Stimulated activated CD4-positive, alpha-beta T cell treated with anti-CD3 and anti-CD28 coated beads, Interleukin-1b, Interleukin-23, amount 100 ng/mL, for 4 hours (primary cell): ENCODE results near the gene NTN1.
"Not testable (repeated sequence)": the region's sequence is repeated elsewhere in the genome, so short reads cannot be mapped to it uniquely, and the experiment has no call there.

Experiments used
- DNase-seq, 2 donors: peaks; one replicate each; pipeline ENCODE4 v3.0.0-alpha.2; 2020; ENCODE audit warnings: low read depth in 2 of 2

NTN1 gene

DNA sequence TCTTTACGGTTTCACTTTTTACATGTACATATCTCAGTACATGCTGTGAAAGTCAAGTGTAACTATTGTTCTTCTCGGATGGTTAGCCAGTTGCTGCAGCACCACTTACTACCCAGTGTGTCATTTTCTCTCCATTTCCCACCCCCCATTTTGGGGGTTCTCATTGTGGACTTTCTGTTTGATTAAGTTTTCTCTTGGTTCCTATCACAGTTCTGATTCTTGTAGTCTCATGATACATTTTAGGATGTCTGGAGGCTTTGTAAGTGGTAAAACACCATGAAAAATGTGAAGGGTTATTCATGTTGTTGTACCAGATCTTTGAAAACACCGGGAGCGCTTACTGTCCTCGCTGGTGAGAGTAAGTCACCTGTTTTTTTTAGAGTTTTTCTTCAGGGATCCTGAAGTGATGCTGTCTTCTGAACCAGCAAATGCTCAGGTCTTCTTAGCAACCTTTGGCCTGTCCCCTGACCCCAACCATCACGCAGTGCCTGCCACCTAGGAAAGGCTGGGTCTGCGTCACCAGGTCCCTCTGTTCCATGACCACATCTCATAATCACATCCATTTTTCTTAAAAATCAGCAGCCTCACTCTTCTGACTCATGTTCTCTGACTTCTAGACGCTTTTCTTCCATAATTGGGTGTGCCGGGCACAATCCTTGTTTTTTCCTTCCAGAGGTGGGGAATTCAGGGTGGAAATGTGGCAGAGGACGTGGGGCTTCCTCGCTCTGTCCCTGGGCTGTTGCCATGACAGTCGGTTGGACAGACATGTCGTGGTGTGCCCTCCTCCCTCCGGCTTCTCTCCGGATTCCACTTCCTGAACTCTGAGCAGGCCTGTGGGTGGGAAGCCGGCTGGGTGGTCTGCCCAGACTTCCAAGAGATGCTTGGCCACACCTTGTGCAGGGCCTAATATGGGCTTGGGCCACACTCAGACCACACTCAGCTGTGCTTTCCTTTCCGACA lies 102.6 kb downstream of the NTN1 start:
- no peak for DNase-seq

DNA sequence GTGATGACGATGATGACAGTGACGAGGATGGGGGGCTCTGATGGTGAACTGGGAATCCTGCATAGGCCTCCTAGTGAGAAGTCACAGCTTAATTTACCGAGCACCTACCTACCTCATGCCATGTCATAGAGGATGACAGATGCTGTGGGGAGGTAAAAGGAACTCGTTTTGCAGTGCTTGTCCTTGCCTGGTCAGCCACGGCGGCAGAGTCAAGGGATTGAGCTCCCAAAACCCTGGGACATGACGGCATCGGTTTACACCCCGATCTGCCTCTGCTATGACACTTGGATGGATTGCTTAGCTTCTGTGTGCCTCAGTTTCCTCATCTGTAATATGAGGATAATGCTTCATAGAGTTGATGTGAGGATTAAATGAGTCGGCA lies 103.2 kb downstream of the NTN1 start:
- DNase-seq: no peak

DNA sequence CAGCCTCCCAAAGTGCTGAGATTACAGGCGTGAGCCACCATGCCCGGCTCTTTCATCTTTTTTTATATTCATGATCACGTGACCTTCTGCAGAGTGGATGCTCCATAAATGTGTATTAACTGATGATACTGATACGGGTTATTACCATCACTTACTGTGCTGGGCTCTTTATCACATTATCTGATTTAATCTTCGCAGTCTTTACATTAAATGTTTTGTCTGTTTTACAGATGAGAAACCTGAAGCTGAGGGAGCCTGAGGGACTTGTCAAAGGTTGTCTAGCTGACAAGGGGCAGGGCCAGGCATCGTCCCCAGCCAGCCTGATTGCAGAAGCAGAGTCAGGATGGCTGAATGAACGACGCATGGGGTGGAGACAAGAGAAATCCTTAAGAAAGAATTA lies 104.4 kb downstream of the NTN1 start:
- DNase-seq: no peak

DNA sequence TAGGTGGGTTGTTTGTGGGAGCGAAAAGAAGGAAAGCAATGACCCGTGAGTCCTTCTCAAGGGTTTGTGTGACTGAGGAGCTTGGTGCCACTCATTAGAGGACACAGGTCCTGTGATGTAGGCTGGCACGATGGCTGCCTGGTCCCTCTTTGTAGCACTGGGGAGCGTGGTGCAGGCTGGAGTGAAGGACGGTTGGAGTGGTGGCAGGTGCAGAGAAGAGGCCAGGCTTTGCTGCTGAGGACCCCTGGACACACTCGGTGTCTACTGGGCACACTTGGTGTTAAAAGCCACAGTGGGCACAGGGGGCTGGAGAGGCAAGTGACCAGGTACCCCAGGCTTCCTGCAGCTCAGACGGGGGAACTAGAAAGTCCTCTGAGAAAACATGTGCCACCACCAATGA lies 106.0 kb downstream of the NTN1 start:
- no peak for DNase-seq

DNA sequence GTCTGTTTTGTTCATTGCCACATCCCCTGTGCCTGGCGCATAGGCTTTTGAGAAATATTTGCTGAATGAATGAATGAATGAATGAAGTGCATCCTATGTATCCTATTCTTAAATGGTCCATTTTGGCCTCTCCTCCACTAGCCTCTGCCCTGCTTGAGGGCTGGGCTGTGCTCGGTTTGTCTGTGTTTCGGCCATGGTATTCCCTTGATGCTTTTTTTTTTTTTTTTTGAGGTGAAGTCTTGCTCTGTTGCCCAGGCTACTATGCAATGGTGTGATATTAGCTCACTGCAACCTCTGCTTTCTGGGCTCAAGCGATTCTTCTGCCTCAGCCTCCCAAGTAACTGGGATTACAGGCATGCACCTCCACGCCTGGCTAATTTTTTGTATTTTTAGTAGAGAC lies 110.1 kb downstream of the NTN1 start:
- no peak for DNase-seq

DNA sequence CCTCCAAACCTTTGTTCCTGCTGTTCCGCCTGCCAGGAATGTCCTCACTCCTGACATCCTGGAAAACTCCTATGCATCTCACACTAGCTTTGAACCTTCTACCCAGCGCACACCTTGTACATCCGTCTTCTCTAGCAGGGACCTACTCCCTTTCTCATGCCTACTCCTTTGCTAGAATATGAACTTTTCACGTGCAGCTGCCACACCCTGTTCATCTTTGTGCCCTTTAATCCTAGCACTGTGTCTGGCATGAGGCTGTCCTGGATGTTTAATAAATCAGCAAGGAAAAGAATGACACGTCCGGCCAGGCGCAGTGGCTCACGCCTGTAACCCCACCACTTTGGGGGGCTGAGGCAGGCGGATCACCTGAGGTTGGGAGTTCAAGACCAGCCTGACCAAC lies 111.0 kb downstream of the NTN1 start:
- DNase-seq: no peak

DNA sequence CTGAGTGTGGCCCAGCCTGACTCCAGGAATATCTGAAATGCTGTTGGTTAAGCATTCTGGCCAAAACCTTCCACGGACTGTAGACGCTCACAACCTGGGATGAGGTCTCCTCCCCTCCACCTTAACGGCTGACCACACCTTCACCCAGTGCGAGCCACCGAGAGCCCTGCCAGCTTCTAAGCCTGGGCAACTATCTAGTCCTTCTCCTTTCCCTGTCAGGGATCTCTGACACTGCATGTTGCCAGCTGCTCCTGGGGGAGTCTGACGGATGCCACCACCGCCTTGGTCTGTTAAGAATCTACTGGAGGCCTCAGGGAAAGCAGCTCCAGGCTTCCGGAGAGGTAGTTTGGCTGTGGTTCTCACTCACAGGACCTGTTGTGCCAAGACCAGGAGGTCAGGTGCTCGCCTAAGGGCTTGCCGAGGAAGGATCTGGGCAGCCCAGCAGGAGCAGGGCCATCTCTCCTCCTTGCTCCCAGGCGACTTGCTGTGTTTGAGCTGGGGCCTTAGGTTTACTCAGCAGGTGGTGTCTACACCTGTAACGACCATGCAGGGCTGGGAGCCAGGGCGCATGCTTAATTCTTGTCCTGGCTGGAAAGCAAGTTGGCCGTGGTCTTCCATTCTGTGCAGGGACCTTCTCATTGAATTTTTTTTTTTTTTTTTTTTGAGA lies 111.8 kb downstream of the NTN1 start:
- DNase-seq: no peak

DNA sequence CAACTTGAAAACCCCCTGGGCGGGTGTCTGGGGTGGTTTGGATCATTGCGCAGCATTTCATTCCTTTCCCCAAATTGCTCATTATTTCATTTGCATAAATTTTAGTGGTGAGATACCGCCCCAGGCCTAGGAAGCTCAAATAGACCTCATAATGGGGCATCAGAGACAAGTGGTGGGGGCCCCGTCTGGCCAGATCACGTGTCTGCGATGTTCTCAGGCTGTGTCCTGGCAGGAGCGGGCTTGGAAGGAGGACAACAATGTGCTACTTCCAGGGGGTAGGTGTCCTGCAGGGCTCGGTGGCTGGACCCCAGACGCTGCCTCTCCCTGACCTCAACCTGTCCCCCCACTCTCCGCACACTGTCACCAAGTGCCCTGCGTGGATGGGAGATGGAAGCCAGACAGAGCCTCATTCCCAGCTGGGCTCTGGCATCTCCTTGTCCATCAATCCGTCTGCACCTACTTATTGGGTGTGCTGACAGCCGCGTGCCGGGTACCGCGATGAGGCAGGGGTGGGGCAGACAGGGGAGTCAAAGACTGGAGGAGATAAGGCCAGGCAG lies 116.9 kb downstream of the NTN1 start:
- no peak for DNase-seq

DNA sequence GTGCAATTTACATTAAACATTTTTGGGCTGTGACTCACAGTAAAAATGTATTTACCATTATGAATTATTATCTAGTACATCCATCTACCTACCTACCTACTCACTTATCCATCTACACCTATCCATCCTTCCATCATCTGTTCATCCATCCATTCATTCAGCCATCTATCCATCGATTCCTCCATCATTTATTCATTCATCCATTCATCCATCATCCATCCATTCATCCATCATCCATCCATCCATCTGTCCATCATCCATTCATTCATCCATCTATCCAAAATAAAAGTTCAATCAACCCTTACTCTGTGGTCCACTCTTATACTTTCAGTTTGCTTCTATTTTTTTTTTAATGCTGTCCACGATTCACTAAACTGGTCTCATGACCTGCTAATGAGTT lies 118.4 kb downstream of the NTN1 start:
- DNase-seq: no peak

DNA sequence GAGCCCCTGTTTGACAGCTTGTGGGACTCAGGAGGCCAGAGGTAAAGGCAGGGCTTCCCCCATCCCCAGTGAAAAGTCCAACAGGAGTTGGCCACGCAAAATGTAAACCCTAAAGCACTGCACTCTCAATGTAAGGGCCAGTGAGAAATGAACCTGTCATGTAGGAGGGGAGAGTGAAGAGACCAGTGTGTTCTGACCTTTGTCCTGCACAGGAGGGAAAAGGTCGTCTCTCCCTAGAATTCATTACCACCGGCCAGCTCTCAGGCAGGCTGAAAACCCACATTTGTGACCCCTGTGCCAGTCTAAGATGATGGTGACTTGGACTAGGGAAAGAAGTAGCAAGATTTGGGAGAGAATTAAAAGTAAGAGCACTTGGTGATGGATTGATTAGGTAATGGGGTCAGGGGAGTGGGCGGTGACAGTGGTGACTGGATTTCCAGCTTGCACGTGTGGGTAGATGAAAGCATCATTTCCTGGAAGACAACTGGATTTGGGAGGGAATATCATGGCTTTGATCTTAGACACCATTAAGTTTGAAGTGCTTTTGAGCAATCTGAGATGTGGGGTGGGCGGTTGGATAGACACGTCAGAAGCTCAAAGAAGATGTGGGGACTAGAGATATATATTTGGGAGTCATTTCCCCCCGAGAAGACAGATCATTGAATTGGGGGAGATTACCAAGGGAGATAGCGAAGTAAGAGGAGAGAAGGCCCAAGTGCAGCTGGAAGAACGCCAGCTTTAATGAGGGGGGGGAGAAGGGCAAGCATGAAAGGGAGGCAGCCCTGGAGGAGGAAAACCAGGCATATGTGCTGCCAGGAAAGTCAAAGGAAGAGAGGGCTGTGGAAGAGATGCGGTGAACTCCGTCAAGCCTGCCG lies 119.5 kb downstream of the NTN1 start:
- DNase-seq: no peak

DNA sequence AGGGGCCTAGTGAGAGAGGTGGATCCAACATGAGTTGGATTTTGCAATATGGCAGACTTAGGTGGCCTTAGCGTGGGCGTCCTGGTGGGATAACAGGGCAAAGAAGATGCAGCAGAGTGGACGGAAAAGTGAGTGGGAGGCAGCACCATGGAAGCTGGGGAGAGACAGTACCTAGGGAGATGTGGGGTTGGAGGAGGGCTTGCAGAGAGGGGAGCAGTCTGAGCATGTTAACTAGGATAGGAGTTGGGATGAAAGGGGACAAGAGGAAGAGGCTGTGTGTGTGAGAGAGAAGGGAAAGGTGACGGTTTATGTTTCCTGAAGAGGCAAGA lies 120.1 kb downstream of the NTN1 start:
- no peak for DNase-seq

DNA sequence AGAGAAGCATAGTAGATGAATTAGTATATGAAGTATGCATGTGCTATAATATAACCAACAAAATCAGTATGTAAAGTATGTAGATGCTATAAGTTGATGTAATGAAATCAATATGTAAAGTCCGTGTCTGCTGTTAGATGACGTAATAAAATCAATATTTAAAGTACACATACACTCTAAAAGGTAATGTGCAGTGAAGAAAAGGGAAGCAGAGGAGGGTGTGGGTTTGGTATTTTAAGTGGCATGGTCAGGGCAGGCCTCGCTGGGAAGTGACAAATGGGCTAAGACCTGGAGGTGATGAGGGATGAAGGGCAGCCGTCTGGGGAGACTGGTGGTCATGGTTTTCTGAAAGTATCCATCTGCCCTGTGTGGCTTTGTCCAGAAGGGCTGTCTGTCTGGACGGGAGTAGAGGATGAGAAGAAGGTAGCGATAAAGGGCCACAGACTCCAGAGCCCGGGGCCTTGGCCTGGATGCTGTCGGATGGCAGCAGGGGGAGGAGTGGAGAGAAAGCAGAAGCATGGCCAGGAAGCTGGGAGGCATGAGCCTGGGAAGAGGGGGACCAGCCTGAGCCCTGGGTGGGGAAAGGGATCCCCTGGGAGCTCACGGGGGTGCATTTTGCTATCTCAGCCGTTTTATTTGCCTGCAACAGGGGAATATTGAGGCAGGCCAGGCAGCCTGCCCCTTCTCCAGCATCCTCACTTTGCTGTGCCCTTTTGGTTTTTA lies 121.6 kb downstream of the NTN1 start:
- DNase-seq: no peak

DNA sequence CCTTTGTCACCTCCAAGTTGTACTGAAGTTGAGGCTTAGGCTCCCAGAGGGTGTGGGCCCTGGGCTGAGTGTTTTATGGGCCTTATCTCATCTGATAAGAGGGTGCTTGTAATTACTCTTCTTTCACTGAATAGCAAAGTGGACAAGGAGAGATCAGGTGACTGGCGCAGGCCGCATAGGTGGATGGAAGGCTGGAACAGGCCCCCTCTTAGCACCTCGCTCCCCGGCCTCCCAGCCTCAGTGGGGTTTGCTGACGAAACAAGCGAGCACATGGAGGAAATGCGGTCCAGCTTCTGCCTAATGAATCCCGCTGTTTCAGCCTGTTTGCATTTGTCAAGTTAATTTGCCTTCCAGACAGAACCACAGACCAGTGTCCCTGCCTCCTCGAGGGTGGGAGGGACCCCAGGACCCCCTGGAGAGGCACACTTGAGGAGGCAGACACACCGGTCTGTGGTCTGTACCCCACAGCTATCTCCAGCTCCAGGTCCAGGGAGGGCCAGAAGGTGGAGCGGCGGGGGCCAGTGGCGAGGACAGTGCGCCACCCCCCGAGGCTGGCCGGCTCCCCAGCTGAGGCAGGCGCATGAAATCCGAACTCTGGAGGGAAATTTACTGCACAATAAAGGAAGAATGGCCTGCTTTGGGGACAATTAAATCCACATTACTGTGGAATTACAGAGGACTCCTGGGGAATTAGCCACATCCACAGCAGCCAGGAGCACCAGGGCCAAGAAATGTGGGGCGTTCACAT lies 123.4 kb downstream of the NTN1 start:
- DNase-seq: no peak

DNA sequence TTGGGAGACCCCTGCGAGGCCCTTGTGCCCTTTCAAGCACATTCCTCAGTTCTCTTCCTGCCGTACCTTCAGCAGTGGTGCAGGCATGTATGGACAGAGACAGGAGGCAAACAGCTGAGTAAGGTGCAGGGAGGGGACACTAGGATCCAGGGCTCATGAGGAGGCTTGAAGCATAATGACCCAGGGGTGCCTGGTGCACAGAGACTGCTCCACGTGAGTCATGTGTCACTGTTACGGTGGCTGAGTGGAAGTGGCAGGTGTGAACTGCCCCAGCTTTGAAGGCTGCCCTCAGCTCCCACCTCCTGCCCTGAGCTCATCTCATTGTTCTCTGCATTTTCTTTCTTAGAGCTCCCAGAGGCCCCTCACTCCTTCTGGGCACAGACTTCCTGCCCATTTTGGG lies 124.8 kb downstream of the NTN1 start:
- no peak for DNase-seq

DNA sequence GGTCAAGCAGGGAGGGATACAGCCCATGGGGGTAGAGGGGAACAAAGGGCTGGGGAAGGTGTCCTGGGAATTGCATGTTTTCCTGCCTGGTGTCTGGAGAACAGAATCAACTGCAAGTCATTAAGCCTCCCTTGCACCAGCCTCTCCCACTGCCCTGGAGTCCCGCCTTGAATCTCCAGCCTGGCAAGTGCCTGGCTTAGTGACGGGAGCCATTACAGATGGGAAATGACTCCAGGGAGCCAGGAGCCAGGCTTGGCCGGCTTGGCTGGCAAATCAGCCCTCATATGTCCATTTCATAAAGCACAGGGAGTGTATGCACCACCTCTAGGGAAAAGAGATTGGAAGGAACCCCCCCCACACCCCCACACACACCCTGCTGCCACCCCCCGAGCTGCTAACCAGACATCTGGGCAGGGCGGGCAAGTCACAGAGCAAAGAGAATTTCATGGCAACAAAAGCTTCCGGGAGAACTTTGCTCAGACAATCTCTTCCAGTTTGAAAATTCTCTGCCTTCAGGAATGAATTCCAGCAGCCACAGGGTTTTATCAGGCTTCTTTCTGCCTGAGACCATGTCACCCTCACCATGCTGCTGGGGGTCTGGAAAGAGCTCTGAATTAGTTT lies 127.7 kb downstream of the NTN1 start:
- no peak for DNase-seq

DNA sequence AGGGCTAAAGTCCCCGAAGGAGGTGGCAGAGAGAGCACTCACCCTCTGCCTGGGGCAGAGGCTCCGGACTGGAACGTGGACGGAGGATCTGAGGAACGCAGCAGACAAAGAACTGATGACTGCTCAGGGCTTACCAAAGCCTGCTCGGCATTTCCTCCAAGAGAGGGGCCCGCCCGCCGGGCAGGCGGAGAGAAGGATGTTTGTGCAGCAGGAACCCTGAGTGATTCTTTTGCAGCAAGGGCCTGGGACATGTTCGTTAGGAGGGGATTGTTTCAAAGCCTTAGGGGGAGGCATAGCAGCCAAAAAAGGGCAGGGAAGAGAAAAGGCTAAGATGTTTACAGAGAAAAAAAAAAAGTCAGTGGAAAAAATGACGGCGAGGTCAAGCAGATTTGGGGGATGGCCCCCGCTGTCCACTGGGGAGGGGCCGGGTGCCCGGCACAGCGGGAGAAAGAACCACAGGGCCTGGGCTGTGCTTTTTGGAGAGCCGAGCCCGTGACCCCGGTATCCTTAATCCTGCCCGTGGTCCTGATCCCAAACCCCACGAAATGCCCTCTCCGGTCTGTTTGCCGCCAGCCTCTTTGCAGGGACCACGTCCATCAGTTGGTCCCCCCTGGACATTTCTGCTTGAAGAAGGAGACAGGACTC lies 129.3 kb downstream of the NTN1 start:
- DNase-seq: no peak

DNA sequence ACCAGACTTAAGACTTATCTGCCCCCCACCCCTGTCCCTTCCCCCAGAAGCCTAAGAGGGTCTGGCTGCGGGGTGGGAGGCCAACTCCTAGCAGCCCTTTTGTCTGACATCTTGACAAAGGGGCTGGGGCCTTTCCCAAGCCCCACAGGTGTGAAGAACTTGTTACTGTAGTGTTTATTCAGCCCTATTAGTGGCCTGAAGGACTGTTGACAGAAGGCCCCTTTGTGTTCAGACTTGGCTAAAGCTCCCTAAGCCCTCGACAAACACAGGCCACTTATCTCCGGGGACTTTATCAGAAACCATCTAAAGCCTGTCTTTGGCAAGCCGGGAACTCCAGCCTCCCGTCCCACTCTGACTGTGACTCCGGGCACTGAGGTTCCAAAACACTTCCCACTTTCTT lies 129.8 kb downstream of the NTN1 start:
- DNase-seq: no peak

DNA sequence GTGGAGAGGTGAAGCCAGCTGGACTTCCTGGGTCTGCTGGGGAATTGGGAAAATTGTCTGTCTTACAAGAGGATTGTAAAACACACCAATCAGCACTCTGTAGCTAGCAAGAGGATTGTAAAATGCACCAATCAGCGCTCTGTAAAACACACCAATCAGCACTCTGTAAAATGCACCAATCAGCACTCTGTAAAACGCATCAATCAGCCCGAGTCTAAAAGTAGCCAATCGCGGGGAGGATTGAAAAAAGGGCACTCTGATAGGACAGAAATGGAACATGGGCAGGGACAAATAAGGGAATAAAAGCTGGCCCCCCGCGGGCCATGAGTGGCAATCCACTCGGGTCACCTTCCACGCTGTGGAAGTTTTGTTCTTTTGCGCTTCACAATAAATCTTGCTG lies 130.4 kb downstream of the NTN1 start:
- not testable (repeated sequence) for DNase-seq

DNA sequence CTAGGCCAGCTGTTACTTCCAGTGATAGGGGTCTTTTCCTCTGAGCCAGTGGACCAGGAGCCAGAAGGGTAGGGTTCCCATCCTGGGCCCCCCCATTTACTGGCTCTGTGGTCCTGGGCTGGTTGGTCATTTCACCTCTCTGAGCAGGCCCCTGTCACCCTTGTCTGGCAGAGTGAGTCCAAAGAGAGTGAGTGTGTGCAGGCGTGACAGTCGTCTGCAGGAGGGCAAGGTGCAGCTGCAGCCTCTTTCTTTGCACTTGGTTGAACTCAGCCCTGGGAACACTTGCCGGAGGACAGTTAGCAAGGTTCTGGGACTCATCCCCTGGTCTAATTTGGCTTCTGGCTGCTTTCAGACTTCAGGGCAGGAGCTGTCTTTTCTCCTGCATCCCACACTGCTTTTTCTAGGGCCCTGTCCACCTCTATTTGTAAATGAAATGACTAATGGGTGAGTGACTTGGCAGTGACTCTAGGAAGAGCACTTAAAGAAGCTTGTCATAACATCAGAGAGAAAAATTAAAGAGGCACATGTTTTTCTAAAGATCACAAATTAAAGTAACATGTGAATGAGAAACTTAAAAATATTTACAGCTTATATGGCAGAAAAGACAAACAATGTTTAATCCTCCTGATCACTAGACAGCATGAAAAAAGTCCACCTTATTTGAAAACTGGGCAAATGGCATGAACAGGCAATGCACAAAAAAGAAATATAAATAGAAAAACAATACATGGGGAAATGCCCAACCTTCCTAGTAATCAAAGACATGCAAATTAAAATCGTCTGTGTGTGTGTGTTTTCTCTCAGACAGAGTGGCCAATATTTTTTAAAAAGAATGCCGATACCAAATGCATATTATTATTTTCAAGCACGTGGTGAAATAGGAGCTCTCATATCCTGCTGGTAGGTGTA lies 137.5 kb downstream of the NTN1 start:
- DNase-seq: no peak
